OCI-LY3 (cell line): ENCODE data around the gene PTPRM.

Source experiments
- EZH2phosphoT487 ChIP-seq: fragments of 200-600 bp; shearing (Covaris generic); IDR thresholded peaks from 2 replicates; pipeline ENCODE4 v1.6.1; 2018; ENCODE audit warnings: antibody characterized with exemption, mixed run types, low read depth
- TF ChIP-seq, protein P1 (sequence below): fragments of 200-600, 300-600 bp; sonication (generic); IDR thresholded peaks from 2 replicates; pipeline ENCODE4 v1.5.1; 2014; ENCODE audit warnings: antibody characterized with exemption, low read length, low read depth

GRCh38 chr18:7766817-7767216 lies 199.7 kb downstream of the PTPRM start:
- TF ChIP-seq, protein P1, sequence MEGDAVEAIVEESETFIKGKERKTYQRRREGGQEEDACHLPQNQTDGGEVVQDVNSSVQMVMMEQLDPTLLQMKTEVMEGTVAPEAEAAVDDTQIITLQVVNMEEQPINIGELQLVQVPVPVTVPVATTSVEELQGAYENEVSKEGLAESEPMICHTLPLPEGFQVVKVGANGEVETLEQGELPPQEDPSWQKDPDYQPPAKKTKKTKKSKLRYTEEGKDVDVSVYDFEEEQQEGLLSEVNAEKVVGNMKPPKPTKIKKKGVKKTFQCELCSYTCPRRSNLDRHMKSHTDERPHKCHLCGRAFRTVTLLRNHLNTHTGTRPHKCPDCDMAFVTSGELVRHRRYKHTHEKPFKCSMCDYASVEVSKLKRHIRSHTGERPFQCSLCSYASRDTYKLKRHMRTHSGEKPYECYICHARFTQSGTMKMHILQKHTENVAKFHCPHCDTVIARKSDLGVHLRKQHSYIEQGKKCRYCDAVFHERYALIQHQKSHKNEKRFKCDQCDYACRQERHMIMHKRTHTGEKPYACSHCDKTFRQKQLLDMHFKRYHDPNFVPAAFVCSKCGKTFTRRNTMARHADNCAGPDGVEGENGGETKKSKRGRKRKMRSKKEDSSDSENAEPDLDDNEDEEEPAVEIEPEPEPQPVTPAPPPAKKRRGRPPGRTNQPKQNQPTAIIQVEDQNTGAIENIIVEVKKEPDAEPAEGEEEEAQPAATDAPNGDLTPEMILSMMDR: no peak
- no peak for TF ChIP-seq EZH2phosphoT487
